Progenitor cell of endocrine pancreas (in vitro differentiated cells): ENCODE data around the gene RDH11. TPM values are rescaled to one million over a fixed set of nuclear protein-coding genes. Genes with fewer than 3 reads are reported as not detected.

Experiments
- DNase-seq: peaks from one replicate; pipeline ENCODE4 v3.0.0; 2021; ENCODE audit warnings: low spot score; ENCODE audit not compliant: unreplicated experiment
- H3K27ac Mint-ChIP-seq: 2 replicates; pipeline ENCODE4 v1.8.0; 2021; ENCODE audit warnings: mild to moderate bottlenecking, moderate library complexity, mixed read lengths
- H3K27me3 Mint-ChIP-seq: 2 replicates; pipeline ENCODE4 v1.8.0; 2021; ENCODE audit warnings: mixed read lengths
- H3K36me3 Mint-ChIP-seq: 2 replicates; pipeline ENCODE4 v1.8.0; 2022; ENCODE audit warnings: mixed read lengths; ENCODE audit not compliant: insufficient read depth
- H3K4me1 Mint-ChIP-seq: 2 replicates; pipeline ENCODE4 v1.8.0; 2021; ENCODE audit warnings: low read depth, mixed read lengths
- H3K4me3 Mint-ChIP-seq: 2 replicates; pipeline ENCODE4 v1.8.0; 2021; ENCODE audit warnings: low read depth, mild to moderate bottlenecking, moderate library complexity, mixed read lengths
- H3K9me3 Mint-ChIP-seq: 2 replicates; pipeline ENCODE4 v1.8.0; 2021; ENCODE audit warnings: low read depth, mixed read lengths
- CTCF ChIP-seq: fragments of 200-600 bp; sonication (generic); IDR thresholded peaks from one replicate; pipeline ENCODE4 v1.5.0; 2021; ENCODE audit warnings: antibody characterized with exemption, mild to moderate bottlenecking; ENCODE audit not compliant: unreplicated experiment
- total RNA-seq: library from RNA; stranded (reverse); gene quantifications from 2 replicates; pipeline ENCODE4 v1.2.1, GENCODE V29; 2021

Gene RDH11
- total RNA-seq, 1 donor from 2014 or later, result 99.9 TPM

- no peak for TF ChIP-seq CTCF
- peak overlapping the region; percentile 98 for H3K27ac Mint-ChIP-seq
- peaks cover 11% of the 10 kb centered on the region for H3K36me3 Mint-ChIP-seq
- no peaks in the 10 kb centered on the region for H3K27me3 Mint-ChIP-seq
- peaks cover 18% of the 10 kb centered on the region for H3K4me1 Mint-ChIP-seq
- H3K9me3 Mint-ChIP-seq, result no peaks in the 10 kb centered on the region
- DNase-seq, result no peak
- peak overlapping the region; percentile 85 for H3K4me3 Mint-ChIP-seq
These were observed 20.4 kb downstream of the RDH11 start for GRCh38 chr14:67675219-67675582.

GRCh38 chr14:67674480-67675218 lies 20.9 kb downstream of the RDH11 start, which contains the start of gene VTI1B:
VTI1B (minus strand) TSS chr14:67674632; CDS start chr14:67674489, 143 bp downstream.
- Mint-ChIP-seq H3K4me1 (peaks cover 18% of the 10 kb centered on the region), H3K4me3 (peak within 1 kb of the TSS; percentile 85), H3K9me3 (no peaks in the 10 kb centered on the region), H3K27me3 (no peaks in the 10 kb centered on the region), H3K36me3 (peaks cover 11% of the 10 kb centered on the region), H3K27ac (peak within 1 kb of the TSS; percentile 98)
- TF ChIP-seq CTCF, result no peak
- peak; percentile 62 for DNase-seq

GRCh38 chr14:67674139-67674479 lies 21.5 kb downstream of the RDH11 start:
- peak; percentile 29 for TF ChIP-seq CTCF
- Mint-ChIP-seq H3K9me3 (no peaks in the 10 kb centered on the region), H3K4me1 (peaks cover 18% of the 10 kb centered on the region), H3K27me3 (no peaks in the 10 kb centered on the region), H3K4me3 (peak overlapping the region; percentile 85), H3K27ac (peak overlapping the region; percentile 98), H3K36me3 (peaks cover 13% of the 10 kb centered on the region)
- DNase-seq, result peak; percentile 65

- DNase-seq, result no peak
- Mint-ChIP-seq H3K4me1 (peaks cover 18% of the 10 kb centered on the region), H3K36me3 (peaks cover 13% of the 10 kb centered on the region), H3K9me3 (no peaks in the 10 kb centered on the region), H3K27ac (peak overlapping the region; percentile 98), H3K4me3 (peak overlapping the region; percentile 85), H3K27me3 (no peaks in the 10 kb centered on the region)
- no peak for TF ChIP-seq CTCF
These were observed 22.1 kb downstream of the RDH11 start for GRCh38 chr14:67673451-67673850.

GRCh38 chr14:67668559-67668958 lies 27.0 kb downstream of the RDH11 start:
- H3K4me1 Mint-ChIP-seq, result peaks cover 10% of the 10 kb centered on the region
- no peak for DNase-seq
- H3K4me3 Mint-ChIP-seq, result no peak overlapping the region
- peaks cover 2% of the 10 kb centered on the region for H3K36me3 Mint-ChIP-seq
- H3K27ac Mint-ChIP-seq, result peak overlapping the region; percentile 28
- no peak for TF ChIP-seq CTCF
- H3K9me3 Mint-ChIP-seq, result no peaks in the 10 kb centered on the region
- H3K27me3 Mint-ChIP-seq, result no peaks in the 10 kb centered on the region
